Anterior cingulate cortex (tissue), 58 donors: Measurements from ENCODE around the gene DDR2.

Experiments used
- DNase-seq, 58 donors: peaks; one replicate each; lab custom pipeline; 2025; lab: John Stamatoyannopoulos, UW

DDR2 gene

GRCh38 chr1:162694911-162695310 lies 62.6 kb downstream of the DDR2 start:
- no peak for DNase-seq

- DNase-seq, result no peak
Observed at GRCh38 chr1:162695687-162696086, 63.4 kb downstream of the DDR2 start.

GRCh38 chr1:162696286-162696862 lies 64.1 kb downstream of the DDR2 start:
- peak in 39 of 58 donors; percentile 1 to 75 (median 23) for DNase-seq

- DNase-seq, result no peak
Observed at GRCh38 chr1:162697140-162697895, 65.1 kb downstream of the DDR2 start.

GRCh38 chr1:162699366-162699765 lies 67.1 kb downstream of the DDR2 start:
- no peak for DNase-seq

GRCh38 chr1:162700131-162700530 lies 67.9 kb downstream of the DDR2 start:
- no peak for DNase-seq

- no peak for DNase-seq
Observed at GRCh38 chr1:162701286-162701685, 69.0 kb downstream of the DDR2 start.

GRCh38 chr1:162702628-162703027 lies 70.4 kb downstream of the DDR2 start:
- DNase-seq, result no peak

GRCh38 chr1:162703708-162704107 lies 71.4 kb downstream of the DDR2 start:
- DNase-seq, result no peak

- DNase-seq, result no peak
Observed at GRCh38 chr1:162704673-162705424, 72.6 kb downstream of the DDR2 start.

GRCh38 chr1:162706003-162706402 lies 73.7 kb downstream of the DDR2 start:
- no peak for DNase-seq

- DNase-seq, result no peak
Observed at GRCh38 chr1:162706606-162707005, 74.3 kb downstream of the DDR2 start.

GRCh38 chr1:162708286-162708685 lies 76.0 kb downstream of the DDR2 start:
- no peak for DNase-seq

GRCh38 chr1:162709132-162709860 lies 77.0 kb downstream of the DDR2 start:
- no peak for DNase-seq

- no peak for DNase-seq
Observed at GRCh38 chr1:162709870-162710269, 77.6 kb downstream of the DDR2 start.

GRCh38 chr1:162710345-162710744 lies 78.1 kb downstream of the DDR2 start:
- no peak for DNase-seq

- no peak for DNase-seq
Observed at GRCh38 chr1:162710780-162711465, 78.7 kb downstream of the DDR2 start.

GRCh38 chr1:162712317-162713029 lies 80.2 kb downstream of the DDR2 start:
- DNase-seq, result no peak

- DNase-seq, result peak in 6 of 58 donors; percentile 2 to 12 (median 4)
Observed at GRCh38 chr1:162716123-162716522, 83.9 kb downstream of the DDR2 start.

- no peak for DNase-seq
Observed at GRCh38 chr1:162716552-162716951, 84.3 kb downstream of the DDR2 start.
